ENCODE data around the gene CEP63. TPM values are rescaled to one million over a fixed set of nuclear protein-coding genes. Genes with fewer than 3 reads are reported as not detected.

Gene CEP63
- total RNA-seq, 2 donors from 2014 or later = 21.2 to 33.0 TPM

GRCh38 chr3:134522541-134522940 is 36.7 kb downstream of the CEP63 start:
- WGBS, 2 experiments (ENCODE audit: insufficient coverage in 1 of 2, insufficient read length in 1 of 2) = 95 to 100% methylated on average over 3 to 6 of the region's 6 CpGs

GRCh38 chr3:134525293-134525692 is 39.4 kb downstream of the CEP63 start:
- no peak overlapping the region for H3K9ac ChIP-seq (ENCODE audit: extremely low read depth, low read length, poor library complexity, severe bottlenecking)
- Mint-ChIP-seq H3K27me3 (ENCODE audit: insufficient read depth) (no peaks in the 10 kb centered on the region), H3K9me3 (peaks cover 44% of the 10 kb centered on the region), H3K36me3 (ENCODE audit: low read depth) (peaks cover 31% of the 10 kb centered on the region), H3K4me3 (no peak overlapping the region), H3K27ac (no peak overlapping the region), H3K4me1 (peaks cover 5% of the 10 kb centered on the region)
- H3K4me3 ChIP-seq (ENCODE audit: low read length) = no peak overlapping the region
- no peaks in the 10 kb centered on the region for H3K27me3 ChIP-seq (ENCODE audit: control insufficient read depth, insufficient read depth, low read length, poor library complexity, severe bottlenecking)
- no peak for DNase-seq
- no peaks in the 10 kb centered on the region for H3K4me1 ChIP-seq (ENCODE audit: control insufficient read depth, insufficient read depth, low read length)
- no peaks in the 10 kb centered on the region for H3K36me3 ChIP-seq (ENCODE audit: control insufficient read depth, insufficient read depth, low read length)
- no peak for TF ChIP-seq CTCF (conservative IDR thresholded peaks at IDR 0.05)
- no peak overlapping the region for H3K27ac ChIP-seq (ENCODE audit: low read depth, low read length)
- peaks cover 41% of the 10 kb centered on the region for H3K9me3 ChIP-seq (ENCODE audit: control insufficient read depth, low read length)

More at GRCh38 chr3:134522541-134522940, 36.7 kb downstream of the CEP63 start:
- H3K27me3 Mint-ChIP-seq (ENCODE audit: insufficient read depth) = no peaks in the 10 kb centered on the region
- no peak overlapping the region for H3K27ac Mint-ChIP-seq
- H3K4me3 ChIP-seq (ENCODE audit: low read length) = peak overlapping the region; percentile 24
- no peak for DNase-seq
- H3K4me1 ChIP-seq (ENCODE audit: control insufficient read depth, insufficient read depth, low read length) = no peaks in the 10 kb centered on the region
- no peaks in the 10 kb centered on the region for H3K36me3 ChIP-seq (ENCODE audit: control insufficient read depth, insufficient read depth, low read length)
- H3K9me3 Mint-ChIP-seq = peaks cover 47% of the 10 kb centered on the region
- TF ChIP-seq CTCF (conservative IDR thresholded peaks at IDR 0.05) = no peak
- no peak overlapping the region for H3K9ac ChIP-seq (ENCODE audit: extremely low read depth, low read length, poor library complexity, severe bottlenecking)
- peaks cover 5% of the 10 kb centered on the region for H3K4me1 Mint-ChIP-seq
- H3K4me3 Mint-ChIP-seq = no peak overlapping the region
- H3K27ac ChIP-seq (ENCODE audit: low read depth, low read length) = no peak overlapping the region
- peaks cover 33% of the 10 kb centered on the region for H3K36me3 Mint-ChIP-seq (ENCODE audit: low read depth)
- no peaks in the 10 kb centered on the region for H3K27me3 ChIP-seq (ENCODE audit: control insufficient read depth, insufficient read depth, low read length, poor library complexity, severe bottlenecking)
- peaks cover 54% of the 10 kb centered on the region for H3K9me3 ChIP-seq (ENCODE audit: control insufficient read depth, low read length)

- Histone ChIP-seq H3K27me3 (ENCODE audit: control insufficient read depth, insufficient read depth, low read length, poor library complexity, severe bottlenecking) (no peaks in the 10 kb centered on the region), H3K36me3 (ENCODE audit: control insufficient read depth, insufficient read depth, low read length) (no peaks in the 10 kb centered on the region), H3K4me1 (ENCODE audit: control insufficient read depth, insufficient read depth, low read length) (no peaks in the 10 kb centered on the region), H3K27ac (ENCODE audit: low read depth, low read length) (no peak overlapping the region), H3K4me3 (ENCODE audit: low read length) (no peak overlapping the region), H3K9ac (ENCODE audit: extremely low read depth, low read length, poor library complexity, severe bottlenecking) (no peak overlapping the region), H3K9me3 (ENCODE audit: control insufficient read depth, low read length) (peaks cover 37% of the 10 kb centered on the region)
- Mint-ChIP-seq H3K9me3 (peaks cover 41% of the 10 kb centered on the region), H3K36me3 (ENCODE audit: low read depth) (peaks cover 31% of the 10 kb centered on the region), H3K4me3 (no peak overlapping the region), H3K27ac (no peak overlapping the region), H3K27me3 (ENCODE audit: insufficient read depth) (no peaks in the 10 kb centered on the region), H3K4me1 (peaks cover 5% of the 10 kb centered on the region)
- no peak for TF ChIP-seq CTCF (conservative IDR thresholded peaks at IDR 0.05)
- DNase-seq = no peak
- WGBS, 2 experiments (ENCODE audit: insufficient coverage in 1 of 2, insufficient read length in 1 of 2) = 100% methylated on average over 1 of the region's 1 CpG
Measured at GRCh38 chr3:134526319-134526718, 40.5 kb downstream of the CEP63 start.

All from endodermal cell (in vitro differentiated cells).